GM13976 (cell line): ENCODE results near the gene LPP.

ENCODE experiments used
- DNase-seq: peaks from one replicate; pipeline ENCODE4 v3.0.0; 2012; ENCODE audit warnings: low spot score
- in situ Hi-C: fragments of 300-500 bp; cut with MboI; formaldehyde crosslinking; loops from one replicate; pipeline ENCODE4 v1.12.0; 2022; ENCODE audit warnings: low sequenced_read_pairs, mixed read lengths, inconsistent platforms; ENCODE audit not compliant: unreplicated experiment
- TF ChIP-seq, protein P1 (sequence below): IDR thresholded peaks from 2 replicates; pipeline ENCODE4 v1.5.1; 2012; ENCODE audit warnings: borderline replicate concordance, mild to moderate bottlenecking; ENCODE audit not compliant: insufficient read depth; ENCODE audit errors: extremely low read depth, missing control alignments, control extremely low read depth

The LPP gene

DNA sequence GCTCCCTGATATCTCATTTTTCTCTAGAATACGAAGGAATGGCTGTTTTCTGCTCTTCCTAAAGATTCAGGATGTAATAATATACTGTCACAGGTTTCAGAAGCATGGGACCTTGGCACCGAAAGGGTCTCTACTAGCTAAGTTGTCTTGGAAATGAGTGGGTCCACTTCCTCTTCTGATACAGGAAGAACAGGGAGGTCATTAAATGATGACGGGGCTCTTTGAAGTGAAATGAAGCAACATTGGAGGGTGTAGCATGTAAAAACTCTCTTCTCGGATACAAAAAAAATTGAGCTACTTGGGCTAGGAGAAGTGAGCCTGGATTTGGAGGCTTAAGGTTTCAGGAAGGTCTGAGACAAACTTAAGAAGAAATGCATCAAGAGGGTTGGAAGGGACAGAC is 668.0 kb downstream of the LPP start:
- no peak for DNase-seq
- in situ Hi-C loops: no loop called here
- TF ChIP-seq, protein P1, sequence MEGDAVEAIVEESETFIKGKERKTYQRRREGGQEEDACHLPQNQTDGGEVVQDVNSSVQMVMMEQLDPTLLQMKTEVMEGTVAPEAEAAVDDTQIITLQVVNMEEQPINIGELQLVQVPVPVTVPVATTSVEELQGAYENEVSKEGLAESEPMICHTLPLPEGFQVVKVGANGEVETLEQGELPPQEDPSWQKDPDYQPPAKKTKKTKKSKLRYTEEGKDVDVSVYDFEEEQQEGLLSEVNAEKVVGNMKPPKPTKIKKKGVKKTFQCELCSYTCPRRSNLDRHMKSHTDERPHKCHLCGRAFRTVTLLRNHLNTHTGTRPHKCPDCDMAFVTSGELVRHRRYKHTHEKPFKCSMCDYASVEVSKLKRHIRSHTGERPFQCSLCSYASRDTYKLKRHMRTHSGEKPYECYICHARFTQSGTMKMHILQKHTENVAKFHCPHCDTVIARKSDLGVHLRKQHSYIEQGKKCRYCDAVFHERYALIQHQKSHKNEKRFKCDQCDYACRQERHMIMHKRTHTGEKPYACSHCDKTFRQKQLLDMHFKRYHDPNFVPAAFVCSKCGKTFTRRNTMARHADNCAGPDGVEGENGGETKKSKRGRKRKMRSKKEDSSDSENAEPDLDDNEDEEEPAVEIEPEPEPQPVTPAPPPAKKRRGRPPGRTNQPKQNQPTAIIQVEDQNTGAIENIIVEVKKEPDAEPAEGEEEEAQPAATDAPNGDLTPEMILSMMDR: no peak

DNA sequence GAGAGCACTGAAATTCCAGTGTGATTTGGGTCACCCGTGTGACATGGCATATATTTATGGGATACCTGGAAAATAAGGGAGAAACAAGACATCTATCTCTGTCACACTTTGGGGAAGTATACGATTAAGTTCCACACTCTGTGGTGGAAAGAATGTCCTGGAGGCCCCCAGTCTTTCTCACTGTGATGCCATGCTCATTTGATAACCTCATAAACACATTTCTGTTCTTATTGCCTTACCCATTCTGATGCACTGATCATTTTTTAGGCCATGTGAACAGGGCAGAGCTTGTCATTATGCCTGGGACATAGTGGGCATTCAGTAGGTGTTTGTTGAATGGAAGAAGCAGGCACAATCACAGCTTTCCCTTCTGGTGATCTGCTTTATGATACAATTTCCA is 668.5 kb downstream of the LPP start:
- no peak for DNase-seq
- in situ Hi-C loops: no loop called here
- TF ChIP-seq, protein P1: no peak

DNA sequence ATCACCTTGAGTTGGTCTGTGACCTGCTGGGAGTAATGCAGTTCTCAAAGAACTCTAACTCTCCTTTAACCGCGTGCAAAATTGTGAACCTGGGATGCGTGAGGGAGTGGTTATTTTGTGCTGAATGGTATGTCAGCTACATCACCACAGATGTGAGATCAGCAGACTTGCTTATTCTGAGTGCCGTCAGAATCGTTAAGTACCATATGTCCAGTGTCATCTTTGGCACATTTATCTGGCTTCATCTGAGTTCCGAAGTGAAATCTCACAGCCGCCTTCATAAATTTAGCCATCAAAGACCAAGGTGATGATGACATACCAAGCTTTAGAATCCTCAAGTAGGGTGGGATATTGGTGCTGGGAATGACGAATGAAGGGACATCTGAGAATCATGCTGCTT is 670.6 kb downstream of the LPP start:
- in situ Hi-C loops: no loop called here
- no peak for DNase-seq
- TF ChIP-seq, protein P1: no peak

DNA sequence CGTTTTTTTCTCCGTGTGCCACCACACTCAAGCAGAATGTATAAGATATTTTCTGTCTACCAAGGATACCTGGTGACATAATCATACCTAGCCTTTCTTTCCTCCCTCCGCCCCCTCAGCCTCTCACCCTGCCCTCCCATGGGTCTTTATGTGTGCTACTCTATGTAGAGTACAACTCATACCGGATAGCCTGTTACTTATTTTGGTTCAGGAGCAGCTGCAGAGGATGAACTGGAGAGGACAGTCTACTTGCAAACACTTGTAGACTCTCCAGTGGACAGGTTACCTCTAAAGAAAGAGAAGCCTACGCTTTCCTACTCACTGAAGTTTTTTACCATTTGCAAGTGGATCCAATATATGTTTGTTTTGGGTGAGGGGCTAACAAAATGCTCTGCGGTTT is 671.9 kb downstream of the LPP start:
- TF ChIP-seq, protein P1: no peak
- in situ Hi-C loops: no loop called here
- no peak for DNase-seq

DNA sequence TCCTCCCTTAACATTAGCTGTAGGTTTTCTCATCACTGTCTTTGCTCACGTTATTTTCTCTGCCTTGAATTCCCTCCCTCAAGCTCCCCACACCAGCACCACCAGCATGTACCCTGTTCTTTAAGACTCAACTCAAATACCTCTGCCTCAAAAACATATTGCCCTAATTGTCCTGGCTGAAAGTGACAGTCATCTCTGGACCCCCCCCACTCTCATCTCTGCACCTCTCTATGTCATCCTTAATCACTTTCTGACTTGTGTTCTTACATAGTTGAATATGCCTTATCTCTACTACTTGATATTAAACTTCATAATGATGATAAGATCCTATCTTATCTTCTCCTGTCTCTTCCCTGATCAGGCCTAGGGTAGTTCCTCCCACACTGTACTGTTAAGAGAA is 672.6 kb downstream of the LPP start:
- DNase-seq: no peak
- in situ Hi-C loops: no loop called here
- TF ChIP-seq, protein P1: no peak

DNA sequence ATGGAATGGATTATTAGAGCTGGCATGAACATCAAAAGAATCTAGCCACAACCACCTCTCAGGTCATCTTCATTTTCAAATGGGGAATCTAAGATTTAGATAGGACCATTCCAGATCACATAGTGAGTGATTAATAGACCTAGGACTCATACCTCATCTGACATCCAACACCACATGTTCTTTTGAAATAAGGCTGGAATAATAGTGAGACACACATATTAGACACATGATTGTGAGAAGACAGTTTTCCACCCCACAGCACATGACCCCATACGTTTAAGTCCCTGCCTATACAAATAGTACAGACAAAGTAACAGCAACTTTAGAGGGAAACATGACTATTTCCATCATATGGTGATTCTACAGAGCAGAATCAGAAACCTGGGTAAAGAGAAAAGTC is 673.1 kb downstream of the LPP start:
- no peak for DNase-seq
- TF ChIP-seq, protein P1: no peak
- in situ Hi-C loops: no loop called here

DNA sequence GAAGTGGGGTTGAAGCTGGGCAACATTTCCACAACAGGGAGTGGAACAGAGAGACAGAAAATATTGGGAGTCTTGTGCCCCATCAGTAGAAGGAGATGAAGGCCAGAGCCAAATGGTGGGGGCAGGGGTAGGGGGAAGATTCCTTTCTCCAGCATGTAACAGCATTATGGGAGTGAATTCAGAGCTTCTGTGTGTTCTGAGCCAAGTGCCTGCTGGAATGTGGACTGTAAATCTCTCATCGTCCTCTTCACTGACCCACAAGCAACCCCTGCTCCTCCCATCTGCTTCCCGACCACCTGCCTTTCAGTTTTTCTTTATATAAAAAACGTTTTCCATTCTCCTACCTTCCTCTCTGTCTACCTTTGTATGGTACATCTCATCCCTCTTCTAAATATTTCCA is 673.6 kb downstream of the LPP start:
- TF ChIP-seq, protein P1: no peak
- in situ Hi-C loops: no loop called here
- DNase-seq: no peak
